Measurements from ENCODE around the gene ANTXR1.
A peak's percentile ranks its signal among the peaks of the same experiment; 100 is the strongest.
"Not testable (repeated sequence)": the region's sequence is repeated elsewhere in the genome, so short reads cannot be mapped to it uniquely, and the experiment has no call there.

Gene ANTXR1

GRCh38 chr2:69244882-69245281 is 231.9 kb downstream of the ANTXR1 start:
- DNase-seq, result no peak

- no peak for DNase-seq
Observed at GRCh38 chr2:69247583-69247982, 234.6 kb downstream of the ANTXR1 start.

- no peak for DNase-seq
Observed at GRCh38 chr2:69248232-69248631, 235.3 kb downstream of the ANTXR1 start.

- no peak for DNase-seq
Observed at GRCh38 chr2:69250981-69251380, 238.0 kb downstream of the ANTXR1 start.

GRCh38 chr2:69251943-69252342 is 239.0 kb downstream of the ANTXR1 start:
- DNase-seq, result no peak

DNA sequence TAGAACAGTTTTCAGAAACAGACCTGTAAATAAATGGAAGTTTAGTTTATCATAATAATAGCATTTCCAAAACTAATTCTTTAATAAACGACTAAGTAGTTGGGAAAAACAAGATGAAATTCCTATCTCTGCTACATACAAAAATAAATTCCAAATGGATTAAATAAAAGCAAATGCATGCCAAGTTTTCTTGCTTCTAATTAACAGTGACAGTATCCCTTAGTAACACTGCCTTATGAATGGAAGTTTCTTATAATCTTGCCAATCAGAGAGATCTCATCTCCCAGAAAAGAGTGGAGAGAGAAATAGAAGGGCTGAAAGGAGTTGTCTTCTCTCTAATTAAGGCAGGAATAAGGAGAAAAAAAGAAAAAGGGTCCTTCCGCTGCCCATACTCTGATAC is 240.1 kb downstream of the ANTXR1 start:
- DNase-seq, result no peak

GRCh38 chr2:69253611-69254301 is 240.8 kb downstream of the ANTXR1 start:
- no peak for DNase-seq

- no peak for DNase-seq
Observed at GRCh38 chr2:69255760-69256159, 242.8 kb downstream of the ANTXR1 start.

- not testable (repeated sequence) for DNase-seq
Observed at GRCh38 chr2:69259994-69260591, 247.1 kb downstream of the ANTXR1 start.

DNA sequence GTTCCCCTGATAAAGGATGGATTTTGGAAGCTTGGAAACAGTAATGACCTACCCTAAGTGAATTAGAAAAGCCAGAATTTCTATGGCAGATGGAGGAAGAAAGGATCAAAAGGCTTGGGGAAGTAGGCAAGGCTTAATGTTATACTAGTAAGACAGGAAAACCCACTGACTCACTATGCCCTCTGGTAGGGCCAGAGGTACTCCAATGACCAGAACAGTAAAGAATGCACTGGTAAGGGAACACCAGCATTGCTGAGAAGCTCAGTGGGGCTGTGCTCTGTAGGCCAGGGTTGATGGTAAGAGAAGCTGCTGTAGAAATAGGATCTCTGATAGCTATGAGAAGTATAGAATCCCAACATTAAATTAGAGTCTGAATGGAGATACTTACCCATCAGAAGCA is 247.7 kb downstream of the ANTXR1 start:
- DNase-seq, result no peak

DNA sequence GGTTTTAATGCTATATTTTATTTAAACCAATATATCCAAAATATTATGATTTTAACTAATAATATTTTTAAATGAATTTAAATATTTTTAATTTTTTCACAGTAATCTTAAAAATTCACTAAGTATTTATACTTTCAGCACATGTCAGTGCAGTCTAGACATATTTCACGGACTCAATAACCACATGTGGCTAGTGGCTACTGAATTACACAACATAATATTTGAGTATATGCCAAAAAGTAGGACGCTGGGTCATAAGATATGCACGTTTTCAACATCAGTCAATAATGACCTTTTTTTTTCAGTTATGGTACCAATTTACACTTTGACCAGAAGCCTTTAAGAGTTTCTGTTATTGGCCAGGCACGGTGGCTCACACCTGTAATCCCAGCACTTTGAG is 256.4 kb downstream of the ANTXR1 start:
- no peak for DNase-seq

- peak; percentile 78 to 84 for DNase-seq
Observed at GRCh38 chr2:69271831-69272257, 258.9 kb downstream of the ANTXR1 start.

- DNase-seq, result peak; percentile 52 to 65
Observed at GRCh38 chr2:69272803-69273471, 260.0 kb downstream of the ANTXR1 start.

DNA sequence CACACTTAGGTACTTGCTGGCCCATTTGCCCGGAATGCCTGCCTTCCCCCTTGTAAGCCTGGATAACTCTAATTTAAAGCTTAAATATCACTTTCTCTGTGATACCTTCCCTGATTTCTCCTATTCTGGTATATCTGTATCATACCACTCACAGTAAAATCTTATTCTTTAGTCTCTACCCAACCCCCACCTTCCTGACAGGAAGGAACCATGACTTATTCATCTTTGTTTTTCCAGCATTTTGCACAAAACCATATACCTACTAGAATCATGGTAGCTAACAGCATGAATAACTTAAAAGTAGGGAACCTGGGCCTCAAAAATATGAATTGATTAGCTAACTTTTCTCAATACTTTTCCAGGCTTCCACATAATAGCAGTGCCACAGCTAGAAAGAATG is 262.5 kb downstream of the ANTXR1 start:
- DNase-seq, result no peak

- no peak for DNase-seq
Observed at GRCh38 chr2:69278366-69278765, 265.4 kb downstream of the ANTXR1 start.

DNA sequence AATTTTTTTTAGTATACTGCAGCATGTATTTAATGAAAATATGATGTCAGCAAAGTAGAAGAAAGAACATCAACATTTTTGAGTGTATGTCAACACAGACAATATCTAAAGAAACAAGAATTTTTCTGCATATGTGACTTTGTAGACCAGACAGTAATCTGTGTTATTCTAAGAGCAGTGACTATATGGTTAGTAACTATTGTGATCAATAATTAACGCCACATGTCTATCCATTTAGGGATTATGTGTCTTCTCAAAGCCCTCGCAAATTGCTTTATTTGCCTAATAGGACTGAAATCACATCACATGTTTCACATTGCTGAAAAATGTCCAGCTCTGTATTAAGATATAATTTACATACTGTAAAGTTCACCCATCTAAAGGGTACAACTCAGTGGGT is 266.2 kb downstream of the ANTXR1 start:
- no peak for DNase-seq

GRCh38 chr2:69279931-69280681 is 267.1 kb downstream of the ANTXR1 start:
- DNase-seq, result no peak

GRCh38 chr2:69280796-69281412 is 267.9 kb downstream of the ANTXR1 start:
- DNase-seq, result no peak

- no peak for DNase-seq
Observed at GRCh38 chr2:69285379-69285894, 272.5 kb downstream of the ANTXR1 start.

DNA sequence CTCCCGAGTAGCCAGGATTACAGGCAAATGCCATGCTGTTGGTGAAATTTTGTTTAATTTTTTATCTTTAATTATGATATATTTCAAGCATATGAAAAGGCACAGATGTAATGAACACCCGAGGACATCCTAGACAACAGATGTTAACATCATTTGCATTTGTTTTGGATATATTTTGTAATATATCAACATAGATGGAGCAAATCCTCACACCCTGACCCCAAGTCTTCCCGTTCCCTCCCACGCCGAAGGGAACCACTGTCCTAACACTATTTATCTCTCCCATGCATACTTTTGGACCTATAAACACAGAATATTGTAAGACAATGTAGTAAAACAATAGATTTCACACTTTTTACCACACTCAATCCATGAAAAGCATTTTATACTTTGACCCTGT is 274.6 kb downstream of the ANTXR1 start:
- no peak for DNase-seq

- DNase-seq, result no peak
Observed at GRCh38 chr2:69288429-69288828, 275.4 kb downstream of the ANTXR1 start.

- no peak for DNase-seq
Observed at GRCh38 chr2:69291004-69291650, 278.1 kb downstream of the ANTXR1 start.

Measured in AML-193 (cell line).